Muscle layer of duodenum (tissue), 2 donors: ENCODE results near the gene ZZZ3.

Experiments
- H3K27ac ChIP-seq: one replicate; pipeline ENCODE4 v1.7.0; 2013; ENCODE audit warnings: mild to moderate bottlenecking, low read length
- H3K27me3 ChIP-seq: one replicate; pipeline ENCODE4 v1.7.0; 2013; ENCODE audit warnings: low read depth, mild to moderate bottlenecking, control low read depth, low read length
- H3K36me3 ChIP-seq, 2 donors: one replicate each; pipeline ENCODE4 v1.7.0; 2013; ENCODE audit warnings: low read length in 2 of 2, control low read depth in 1 of 2, mild to moderate bottlenecking in 1 of 2; ENCODE audit not compliant: insufficient read depth in 2 of 2, control insufficient read depth in 1 of 2
- H3K4me1 ChIP-seq, 2 donors: one replicate each; pipeline ENCODE4 v1.7.0; 2013; ENCODE audit warnings: low read length in 2 of 2, mild to moderate bottlenecking in 2 of 2, control low read depth in 1 of 2, moderate library complexity in 1 of 2; ENCODE audit not compliant: insufficient read depth in 2 of 2, control insufficient read depth in 1 of 2
- H3K4me3 ChIP-seq, 2 donors: one replicate each; pipeline ENCODE4 v1.7.0; 2013; ENCODE audit warnings: low read length in 2 of 2, low read depth in 1 of 2, mild to moderate bottlenecking in 1 of 2
- H3K9me3 ChIP-seq, 2 donors: one replicate each; pipeline ENCODE4 v1.7.0; 2013; ENCODE audit warnings: low read length in 2 of 2, control low read depth in 1 of 2, mild to moderate bottlenecking in 1 of 2; ENCODE audit not compliant: control insufficient read depth in 1 of 2
- donor health status: healthy.

Gene ZZZ3

DNA sequence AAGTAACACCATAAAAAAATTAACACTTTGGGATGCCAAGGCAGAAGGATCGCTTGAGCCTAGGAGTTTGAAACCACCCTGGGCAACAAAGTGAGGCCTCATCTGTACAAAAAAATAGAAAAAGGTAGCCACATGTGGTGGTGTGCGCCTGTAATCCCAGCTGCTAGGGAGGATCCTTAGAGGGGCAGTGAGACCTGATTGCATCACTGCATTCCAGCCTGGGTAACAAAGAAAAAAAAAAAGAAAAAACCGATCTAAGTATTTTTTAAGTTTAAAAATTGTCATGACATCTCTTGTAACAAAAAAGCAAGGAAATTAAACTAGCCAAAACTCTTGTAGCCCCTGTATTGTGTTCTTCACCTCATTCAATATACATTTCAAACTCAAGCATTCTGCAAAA lies 39.5 kb downstream of the ZZZ3 start:
- Histone ChIP-seq H3K4me1 (peaks cover 0 to 8% of the 10 kb centered on the region in 2 donors), H3K9me3 (no peaks in the 10 kb centered on the region), H3K36me3 (peaks cover 3 to 18% of the 10 kb centered on the region in 2 donors), H3K27me3 (no peaks in the 10 kb centered on the region), H3K27ac (no peak overlapping the region), H3K4me3 (no peak overlapping the region)

DNA sequence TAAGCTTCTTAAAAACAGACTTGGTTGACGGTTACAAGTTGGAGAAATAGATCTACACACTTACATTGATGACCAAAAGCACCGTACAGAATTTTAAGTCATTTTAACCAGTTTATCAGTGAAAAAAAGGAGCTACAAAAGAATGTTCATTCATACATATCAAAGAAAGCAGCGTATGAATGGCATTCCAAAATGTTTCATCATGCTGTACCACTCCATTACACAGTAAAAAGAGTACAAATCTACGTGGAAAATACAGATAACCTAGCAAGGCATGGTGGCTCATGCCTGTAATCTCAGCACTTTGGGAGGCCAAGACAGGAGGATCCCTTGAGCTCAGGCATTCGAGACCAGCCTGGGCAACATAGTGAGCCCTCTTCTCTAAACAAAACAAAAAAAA lies 40.3 kb downstream of the ZZZ3 start:
- Histone ChIP-seq H3K9me3 (no peaks in the 10 kb centered on the region), H3K4me1 (peaks cover 0 to 8% of the 10 kb centered on the region in 2 donors), H3K27me3 (no peaks in the 10 kb centered on the region), H3K4me3 (no peak overlapping the region), H3K36me3 (peaks cover 3 to 18% of the 10 kb centered on the region in 2 donors), H3K27ac (no peak overlapping the region)

DNA sequence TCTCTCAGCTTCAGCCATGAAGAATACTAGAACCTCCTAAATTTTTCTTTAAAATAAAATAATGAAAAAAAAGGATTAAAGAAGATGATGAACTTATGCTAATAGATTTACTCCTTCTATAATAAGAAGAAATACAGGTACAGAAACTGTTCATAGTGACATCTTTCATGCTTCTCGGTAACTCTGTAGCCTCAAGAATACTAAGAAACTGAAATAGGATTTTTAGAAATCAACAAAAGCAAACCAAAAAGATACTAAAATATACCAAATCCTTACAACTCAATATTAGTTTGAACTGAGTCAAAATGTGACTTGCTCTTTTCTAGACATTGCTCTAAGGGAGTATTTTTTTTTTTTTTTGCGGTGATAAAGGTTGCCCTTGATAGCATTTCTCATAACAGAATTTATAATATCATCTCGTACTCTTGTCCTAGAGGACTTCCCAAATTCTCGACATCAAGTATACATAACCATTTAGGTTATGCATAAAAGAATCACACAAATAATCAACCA lies 42.8 kb downstream of the ZZZ3 start:
- Histone ChIP-seq H3K27me3 (no peaks in the 10 kb centered on the region), H3K36me3 (peaks cover 3 to 18% of the 10 kb centered on the region in 2 donors), H3K4me3 (no peak overlapping the region), H3K4me1 (peaks cover 0 to 8% of the 10 kb centered on the region in 2 donors), H3K9me3 (no peaks in the 10 kb centered on the region), H3K27ac (no peak overlapping the region)

DNA sequence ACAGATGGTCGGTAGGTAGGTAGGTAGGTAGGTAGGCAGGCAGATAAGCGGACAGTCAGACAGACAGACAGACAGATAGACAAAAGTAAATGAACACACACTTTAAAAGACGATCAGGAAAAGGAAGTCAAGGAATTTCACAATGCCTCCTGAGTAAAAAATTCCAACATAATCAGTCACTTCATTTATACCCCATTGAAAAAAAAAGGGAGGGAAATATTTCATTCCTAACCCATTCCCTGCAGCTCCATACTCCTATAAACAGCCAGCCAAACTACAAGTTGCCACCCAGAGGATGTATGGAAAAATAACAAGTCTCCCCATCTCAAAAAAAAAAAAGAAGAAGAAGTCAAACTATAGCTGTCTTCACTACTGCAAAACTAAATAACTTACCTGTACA lies 43.4 kb downstream of the ZZZ3 start:
- Histone ChIP-seq H3K27me3 (no peaks in the 10 kb centered on the region), H3K9me3 (no peaks in the 10 kb centered on the region), H3K36me3 (peaks cover 3 to 15% of the 10 kb centered on the region in 2 donors), H3K4me3 (no peak overlapping the region), H3K4me1 (peaks cover 0 to 8% of the 10 kb centered on the region in 2 donors), H3K27ac (no peak overlapping the region)

DNA sequence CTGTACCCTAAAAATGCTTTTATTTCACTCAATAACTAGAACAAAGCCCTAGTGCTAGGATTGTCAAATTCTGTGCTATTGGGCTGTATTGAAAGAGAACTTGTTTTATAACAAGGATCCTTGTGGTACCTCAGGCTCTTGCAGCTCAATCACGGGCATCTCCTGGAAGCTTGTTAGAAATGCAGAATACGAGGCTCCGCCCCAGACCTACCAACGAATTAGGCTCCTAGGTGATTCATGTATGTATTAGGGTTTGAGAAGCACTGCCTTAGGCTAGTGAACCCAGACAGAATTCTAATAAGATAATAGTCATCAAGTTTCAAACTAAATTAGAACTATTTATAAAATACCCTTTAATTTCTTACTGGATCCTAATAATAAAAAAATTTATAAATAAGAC lies 45.6 kb downstream of the ZZZ3 start:
- Histone ChIP-seq H3K9me3 (no peaks in the 10 kb centered on the region), H3K4me3 (no peak overlapping the region), H3K36me3 (peaks cover 17 to 26% of the 10 kb centered on the region in 2 donors), H3K4me1 (peaks cover 0 to 4% of the 10 kb centered on the region in 2 donors), H3K27ac (no peak overlapping the region), H3K27me3 (no peaks in the 10 kb centered on the region)
